GM18498 (cell line): ENCODE measurements around the gene CLN3.
"Not testable (repeated sequence)": the region's sequence is repeated elsewhere in the genome, so short reads cannot be mapped to it uniquely, and the experiment has no call there.

ENCODE experiments used
- ATAC-seq: cut with Tn5 transposase; IDR thresholded peaks from one replicate; pipeline ENCODE4 v1.9.1; 2021; ENCODE audit warnings: mild to moderate bottlenecking, moderate library complexity; ENCODE audit not compliant: unreplicated experiment

The CLN3 gene

GRCh38 chr16:28514246-28514645, 22.4 kb upstream of the CLN3 start:
- ATAC-seq = no peak

GRCh38 chr16:28513484-28514181, 21.8 kb upstream of the CLN3 start:
- no peak for ATAC-seq

- ATAC-seq = no peak
Measured at GRCh38 chr16:28511801-28512789, 20.2 kb upstream of the CLN3 start.

GRCh38 chr16:28511031-28511430, 19.2 kb upstream of the CLN3 start:
- no peak for ATAC-seq

- ATAC-seq = no peak
Measured at GRCh38 chr16:28505489-28506137, 13.7 kb upstream of the CLN3 start.

- ATAC-seq = no peak
Measured at GRCh38 chr16:28504707-28505404, 13.0 kb upstream of the CLN3 start.

- no peak for ATAC-seq
Measured at GRCh38 chr16:28503470-28504259, 11.8 kb upstream of the CLN3 start.

- no peak for ATAC-seq
Measured at GRCh38 chr16:28502290-28502689, 10.4 kb upstream of the CLN3 start.

- no peak for ATAC-seq
Measured at GRCh38 chr16:28501258-28502232, 9.7 kb upstream of the CLN3 start.

- ATAC-seq = not testable (repeated sequence)
Measured at GRCh38 chr16:28500476-28501180, 8.8 kb upstream of the CLN3 start.

GRCh38 chr16:28499854-28500253, 8.0 kb upstream of the CLN3 start:
- no peak for ATAC-seq

GRCh38 chr16:28498666-28499381, 7.0 kb upstream of the CLN3 start:
- ATAC-seq = no peak

- ATAC-seq = no peak
Measured at GRCh38 chr16:28497861-28498599, 6.2 kb upstream of the CLN3 start.

GRCh38 chr16:28497386-28497785, 5.5 kb upstream of the CLN3 start:
- no peak for ATAC-seq

- no peak for ATAC-seq
Measured at GRCh38 chr16:28496844-28497243, 5.0 kb upstream of the CLN3 start.

GRCh38 chr16:28495795-28496749, 4.2 kb upstream of the CLN3 start:
- ATAC-seq = no peak
